Endodermal cell (in vitro differentiated cells): Measurements from ENCODE around the gene C17orf114.

ENCODE experiments used
- DNase-seq: peaks from one replicate; pipeline ENCODE4 v3.0.0-alpha.2; 2017
- H3K27ac ChIP-seq: 2 replicates; pipeline ENCODE4 v1.5.1; 2013; ENCODE audit warnings: mild to moderate bottlenecking, low read depth, low read length, moderate library complexity
- H3K27me3 ChIP-seq: 2 replicates; pipeline ENCODE4 v1.6.1; 2013; ENCODE audit warnings: mild to moderate bottlenecking, low read length, moderate library complexity; ENCODE audit not compliant: insufficient read depth, control insufficient read depth, poor library complexity, severe bottlenecking
- H3K36me3 ChIP-seq: 2 replicates; pipeline ENCODE4 v1.7.0; 2013; ENCODE audit warnings: mild to moderate bottlenecking, low read length, moderate library complexity; ENCODE audit not compliant: control insufficient read depth, insufficient read depth
- H3K4me1 ChIP-seq: one replicate; pipeline ENCODE4 v1.7.0; 2013; ENCODE audit warnings: low read length; ENCODE audit not compliant: control insufficient read depth, insufficient read depth
- H3K4me3 ChIP-seq: 2 replicates; pipeline ENCODE4 v1.5.1; 2013; ENCODE audit warnings: mild to moderate bottlenecking, low read length, moderate library complexity
- H3K9ac ChIP-seq: 2 replicates; pipeline ENCODE4 v1.6.1; 2013; ENCODE audit warnings: mild to moderate bottlenecking, low read length, moderate library complexity; ENCODE audit not compliant: poor library complexity, severe bottlenecking; ENCODE audit errors: extremely low read depth
- H3K9me3 ChIP-seq: 2 replicates; pipeline ENCODE4 v1.6.1; 2013; ENCODE audit warnings: mild to moderate bottlenecking, low read length, moderate library complexity; ENCODE audit not compliant: control insufficient read depth
- H3K27ac Mint-ChIP-seq: 2 replicates; pipeline ENCODE4 v1.8.0; 2020; ENCODE audit warnings: mixed read lengths
- H3K27me3 Mint-ChIP-seq: 2 replicates; pipeline ENCODE4 v1.8.0; 2021; ENCODE audit warnings: mild to moderate bottlenecking, mixed read lengths; ENCODE audit not compliant: insufficient read depth
- H3K36me3 Mint-ChIP-seq: 2 replicates; pipeline ENCODE4 v1.8.0; 2020; ENCODE audit warnings: low read depth, mixed read lengths
- H3K4me1 Mint-ChIP-seq: 2 replicates; pipeline ENCODE4 v1.8.0; 2020; ENCODE audit warnings: mixed read lengths
- H3K4me3 Mint-ChIP-seq: 2 replicates; pipeline ENCODE4 v1.8.0; 2020; ENCODE audit warnings: mild to moderate bottlenecking, moderate library complexity, mixed read lengths
- H3K9me3 Mint-ChIP-seq: 2 replicates; pipeline ENCODE4 v1.8.0; 2020; ENCODE audit warnings: mild to moderate bottlenecking, mixed read lengths
- CTCF ChIP-seq: fragments of 200-600 bp; sonication (generic); conservative IDR thresholded peaks from 2 replicates; pipeline ENCODE4 v1.5.0; 2021; ENCODE audit warnings: antibody characterized with exemption, mild to moderate bottlenecking
- WGBS, 2 experiments: methylation state at CpG; one replicate each; pipeline versions ENCODE4 v1.1.5 to v1.1.7; 2013; ENCODE audit warnings: missing lambda C conversion rate in 2 of 2, mixed read lengths in 1 of 2; ENCODE audit not compliant: insufficient coverage in 1 of 2, insufficient read length in 1 of 2; 5-methylcytosine and 5-hydroxymethylcytosine counted together

Gene C17orf114

GRCh38 chr17:4808378-4808767 is 6.2 kb upstream of the C17orf114 start:
- Histone ChIP-seq H3K4me3 (peak overlapping the region; percentile 78), H3K27me3 (no peaks in the 10 kb centered on the region), H3K4me1 (no peaks in the 10 kb centered on the region), H3K36me3 (peaks cover 31% of the 10 kb centered on the region), H3K9me3 (no peaks in the 10 kb centered on the region), H3K27ac (no peak overlapping the region), H3K9ac (no peak overlapping the region)
- Mint-ChIP-seq H3K9me3 (no peaks in the 10 kb centered on the region), H3K4me3 (peak overlapping the region; percentile 79), H3K27ac (no peak overlapping the region), H3K27me3 (no peaks in the 10 kb centered on the region), H3K4me1 (peaks cover 6% of the 10 kb centered on the region), H3K36me3 (peaks cover 32% of the 10 kb centered on the region)
- DNase-seq = no peak
- 85 to 94% methylated on average over 4 to 6 of the region's 6 CpGs for WGBS, 2 experiments
- TF ChIP-seq CTCF = no peak

- peak overlapping the region; percentile 79 for H3K4me3 Mint-ChIP-seq
- peak overlapping the region; percentile 78 for H3K4me3 ChIP-seq
- no peaks in the 10 kb centered on the region for H3K9me3 ChIP-seq
- TF ChIP-seq CTCF = no peak
- H3K27me3 ChIP-seq = no peaks in the 10 kb centered on the region
- H3K9me3 Mint-ChIP-seq = no peaks in the 10 kb centered on the region
- peaks cover 6% of the 10 kb centered on the region for H3K4me1 Mint-ChIP-seq
- DNase-seq = peak; percentile 65
- H3K4me1 ChIP-seq = no peaks in the 10 kb centered on the region
- H3K27me3 Mint-ChIP-seq = no peaks in the 10 kb centered on the region
- 46 to 57% methylated on average over 16 to 32 of the region's 32 CpGs for WGBS, 2 experiments
- H3K36me3 ChIP-seq = peaks cover 31% of the 10 kb centered on the region
- no peak overlapping the region for H3K27ac ChIP-seq
- peak overlapping the region; percentile 8 for H3K9ac ChIP-seq
- peaks cover 28% of the 10 kb centered on the region for H3K36me3 Mint-ChIP-seq
- H3K27ac Mint-ChIP-seq = peak overlapping the region; percentile 86
Measured at GRCh38 chr17:4807605-4808377, 5.7 kb upstream of the C17orf114 start.

- peaks cover 6% of the 10 kb centered on the region for H3K4me1 Mint-ChIP-seq
- 0% methylated on average over 40 to 106 of the region's 106 CpGs for WGBS, 2 experiments
- H3K27me3 Mint-ChIP-seq = no peaks in the 10 kb centered on the region
- H3K27ac Mint-ChIP-seq = peak within 1 kb of the TSS; percentile 86
- Histone ChIP-seq H3K9me3 (no peaks in the 10 kb centered on the region), H3K27ac (no peak within 1 kb of the TSS), H3K9ac (peak within 1 kb of the TSS; percentile 60), H3K36me3 (peaks cover 31% of the 10 kb centered on the region), H3K27me3 (no peaks in the 10 kb centered on the region), H3K4me3 (peak within 1 kb of the TSS; percentile 93), H3K4me1 (no peaks in the 10 kb centered on the region)
- TF ChIP-seq CTCF = no peak
- H3K36me3 Mint-ChIP-seq = peaks cover 25% of the 10 kb centered on the region
- no peaks in the 10 kb centered on the region for H3K9me3 Mint-ChIP-seq
- peak; percentile 97 for DNase-seq
- H3K4me3 Mint-ChIP-seq = peak within 1 kb of the TSS; percentile 79
Measured at GRCh38 chr17:4806777-4807604, 4.9 kb upstream of the C17orf114 start, which contains the start of gene PLD2. Gene PLD2 (plus strand): TSS chr17:4807152. CDS start chr17:4807773, 621 bp downstream.
